ENCODE measurements around the gene NRTN.

- no peak for TF ChIP-seq CTCF (IDR thresholded peaks at IDR 0.05)
- no peak for TF ChIP-seq POLR2AphosphoS5 (IDR thresholded peaks at IDR 0.05; ENCODE audit: insufficient read depth in 1 of 2, low read depth in 1 of 2)
- no peak for TF ChIP-seq POLR2A (IDR thresholded peaks at IDR 0.05)
These were observed 13.7 kb downstream of the NRTN start for GRCh38 chr19:5818594-5818993.

Data from vagina (tissue), 2 donors.